Skin of body (tissue), 2 donors: ENCODE data around the gene RANBP2. TPM values are rescaled to one million over a fixed set of nuclear protein-coding genes. Genes with fewer than 3 reads are reported as not detected.
"Not testable (repeated sequence)": the region's sequence is repeated elsewhere in the genome, so short reads cannot be mapped to it uniquely, and the experiment has no call there.

Experiments
- DNase-seq: peaks from one replicate; lab custom pipeline; 2025; lab: John Stamatoyannopoulos, UW
- total RNA-seq: library from RNA; depleted of rRNA; stranded (reverse); fragments of >200 nt; gene quantifications from one replicate; pipeline ENCODE4 v1.2.3, GENCODE V29; 2014

Gene RANBP2
- total RNA-seq = 78.4 TPM

DNA sequence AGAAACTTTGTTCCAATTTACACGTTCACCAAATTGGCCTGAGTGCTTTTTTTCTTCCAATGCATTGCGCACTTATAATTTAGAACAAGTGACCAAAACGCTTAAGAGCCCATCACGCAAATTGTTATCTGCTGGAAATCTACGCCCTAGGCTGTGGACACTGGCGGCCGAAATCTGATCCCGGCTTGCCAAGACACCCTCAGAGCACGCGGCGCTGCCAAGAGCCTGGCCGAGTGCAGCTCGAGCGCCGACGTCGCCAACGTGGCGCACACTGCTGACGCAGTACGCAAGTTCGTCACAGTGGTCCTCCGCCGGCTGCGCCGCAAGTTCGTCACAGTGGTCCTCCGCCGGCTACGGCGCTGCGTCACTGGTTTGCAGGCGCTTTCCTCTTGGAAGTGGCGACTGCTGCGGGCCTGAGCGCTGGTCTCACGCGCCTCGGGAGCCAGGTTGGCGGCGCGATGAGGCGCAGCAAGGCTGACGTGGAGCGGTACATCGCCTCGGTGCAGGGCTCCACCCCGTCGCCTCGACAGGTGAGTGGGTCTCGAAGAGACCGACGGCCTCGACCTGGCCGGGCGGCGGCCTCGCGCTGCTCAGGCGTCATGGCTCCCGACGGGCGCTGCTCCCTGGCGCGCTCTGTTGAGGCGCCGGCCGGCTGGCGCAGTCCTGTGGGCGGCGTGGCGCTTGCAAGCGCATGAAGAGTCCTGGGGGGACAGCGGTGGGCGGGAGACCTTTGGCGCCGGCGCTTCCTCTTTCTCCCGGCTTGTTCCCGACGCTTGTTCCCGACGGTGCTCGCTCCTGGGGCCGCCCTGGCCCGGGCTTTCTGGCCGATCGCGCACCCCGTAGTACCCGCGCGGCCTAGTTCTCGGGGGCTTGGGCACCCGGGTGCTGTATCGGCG lies at the start of gene RANBP2:
RANBP2 (plus strand) TSS at position 334 of the 896 bp plus-strand sequence; CDS start at position 459, 125 bp downstream.
- peak; percentile 97 for DNase-seq

DNA sequence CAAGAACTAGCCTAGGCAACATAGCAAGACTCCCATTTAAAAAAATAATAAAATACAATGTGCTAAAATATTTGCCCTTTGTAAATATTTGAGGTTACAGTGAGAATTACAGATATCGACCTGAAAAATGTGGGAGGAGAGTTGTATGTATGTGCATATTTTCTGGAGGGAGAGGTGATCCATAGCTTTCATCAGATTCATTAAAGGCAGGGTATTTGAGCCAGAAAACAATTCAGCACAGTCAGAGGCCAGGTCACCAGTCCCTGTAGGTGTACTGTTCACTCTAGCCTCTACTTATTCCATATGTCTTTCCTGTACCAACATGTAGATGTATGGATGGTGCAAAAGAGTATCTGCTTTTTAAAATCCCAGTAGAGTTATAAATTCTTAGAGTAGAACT lies 49.0 kb upstream of the RANBP2 start:
- not testable (repeated sequence) for DNase-seq

DNA sequence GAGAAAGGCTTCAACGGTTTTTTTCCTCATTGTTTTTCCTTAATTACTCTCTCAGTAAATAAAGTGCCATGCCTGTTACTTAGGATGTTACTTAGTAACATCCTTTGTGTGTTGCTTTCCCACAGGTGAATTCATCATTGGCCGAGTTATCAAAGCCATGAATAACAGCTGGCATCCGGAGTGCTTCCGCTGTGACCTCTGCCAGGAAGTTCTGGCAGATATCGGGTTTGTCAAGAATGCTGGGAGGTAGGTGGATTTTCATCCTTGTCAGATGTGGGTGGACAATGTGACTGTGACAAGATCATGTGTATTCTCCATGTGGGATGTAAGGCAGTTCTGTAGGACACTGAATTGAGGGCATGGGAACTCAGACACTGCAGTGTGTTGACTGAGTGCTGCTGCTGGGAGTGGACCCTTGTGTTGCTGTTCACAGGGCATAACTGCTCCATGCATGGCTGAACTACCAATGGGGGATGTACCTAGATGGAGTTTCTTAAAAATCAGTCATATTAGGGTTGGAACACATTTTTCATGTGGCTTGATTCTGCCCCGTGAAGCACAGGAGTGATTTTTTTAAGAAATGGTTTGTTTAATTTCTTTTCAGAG lies 47.0 kb upstream of the RANBP2 start:
- not testable (repeated sequence) for DNase-seq

DNA sequence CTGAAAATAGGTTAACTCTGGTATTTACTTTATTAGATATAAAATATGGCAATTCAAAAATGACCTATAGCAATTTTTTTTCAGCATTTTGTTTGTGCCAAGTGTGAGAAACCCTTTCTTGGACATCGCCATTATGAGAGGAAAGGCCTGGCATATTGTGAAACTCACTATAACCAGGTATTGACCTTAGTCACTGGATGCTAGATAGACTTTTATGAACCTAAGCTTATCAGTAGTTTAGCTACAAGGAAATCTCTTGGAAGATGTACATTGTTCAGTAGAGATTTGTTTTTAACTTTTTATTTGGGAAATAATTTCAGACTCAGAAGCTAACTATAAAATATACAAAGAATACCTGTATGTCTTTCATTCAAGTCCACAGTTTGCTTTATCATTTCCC lies 42.8 kb upstream of the RANBP2 start:
- not testable (repeated sequence) for DNase-seq

DNA sequence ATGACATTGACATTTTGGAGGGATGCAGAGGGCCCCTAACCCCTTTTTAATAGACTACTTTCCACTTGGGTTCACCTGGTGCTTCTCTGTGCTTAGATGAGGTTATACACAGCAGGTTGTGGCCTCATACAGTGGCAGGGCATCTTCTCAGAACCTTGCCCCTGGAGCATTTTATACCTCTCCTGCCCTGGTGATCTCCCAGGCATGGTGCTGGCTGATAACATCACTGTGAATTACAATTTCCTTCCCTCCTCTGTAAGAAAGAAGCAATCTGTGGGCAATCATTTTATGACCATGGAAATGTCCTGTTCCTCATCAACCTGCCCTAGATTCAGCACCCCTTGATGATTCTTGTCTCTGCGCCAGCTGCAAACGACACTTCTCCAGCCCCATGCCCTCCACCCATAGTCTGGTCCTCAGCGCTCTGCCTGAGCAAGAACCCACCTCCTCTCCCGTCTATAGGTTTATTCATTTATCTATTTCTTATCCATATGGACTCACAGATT lies 42.0 kb upstream of the RANBP2 start:
- DNase-seq = not testable (repeated sequence)

DNA sequence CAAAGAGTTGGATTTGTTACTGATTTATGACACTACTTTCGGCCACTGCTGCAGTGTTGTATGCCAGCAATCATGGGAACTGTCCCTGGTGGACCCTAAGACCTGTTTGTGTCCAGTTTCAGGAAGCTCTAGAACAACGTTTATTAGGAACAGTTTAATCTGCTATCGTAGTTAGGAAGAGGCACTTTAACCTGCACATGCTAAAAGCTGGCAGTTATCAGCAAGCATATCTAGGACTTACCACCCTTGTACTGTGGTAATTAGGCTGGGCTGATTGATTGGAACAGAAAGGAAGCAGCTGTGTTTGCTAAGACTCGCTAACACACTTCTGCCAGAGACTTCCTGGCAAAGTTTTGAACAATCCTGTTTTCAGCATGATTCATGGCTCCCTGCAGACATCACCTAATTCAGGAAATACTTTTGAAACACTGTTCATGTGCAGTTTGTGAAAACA lies 41.1 kb upstream of the RANBP2 start:
- DNase-seq = peak; percentile 47

DNA sequence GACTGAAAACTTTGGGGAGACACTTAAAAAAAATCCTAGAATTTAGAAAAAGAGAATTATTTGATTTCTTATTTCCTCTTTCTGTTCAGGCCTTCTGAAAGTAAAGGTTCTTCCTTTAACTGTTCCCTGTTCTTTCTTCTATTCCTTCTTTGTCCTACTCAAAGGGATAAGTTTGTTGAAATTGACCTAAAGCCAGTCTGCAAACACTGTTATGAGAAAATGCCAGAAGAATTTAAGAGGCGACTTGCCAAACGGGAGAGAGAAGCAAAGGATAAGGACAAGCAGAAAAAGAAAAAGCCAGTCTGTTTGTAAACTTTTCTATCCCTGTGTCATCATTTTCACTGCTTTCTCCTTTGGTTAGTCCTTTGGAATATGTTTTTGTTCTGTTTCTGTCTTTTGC lies 38.5 kb upstream of the RANBP2 start:
- not testable (repeated sequence) for DNase-seq

DNA sequence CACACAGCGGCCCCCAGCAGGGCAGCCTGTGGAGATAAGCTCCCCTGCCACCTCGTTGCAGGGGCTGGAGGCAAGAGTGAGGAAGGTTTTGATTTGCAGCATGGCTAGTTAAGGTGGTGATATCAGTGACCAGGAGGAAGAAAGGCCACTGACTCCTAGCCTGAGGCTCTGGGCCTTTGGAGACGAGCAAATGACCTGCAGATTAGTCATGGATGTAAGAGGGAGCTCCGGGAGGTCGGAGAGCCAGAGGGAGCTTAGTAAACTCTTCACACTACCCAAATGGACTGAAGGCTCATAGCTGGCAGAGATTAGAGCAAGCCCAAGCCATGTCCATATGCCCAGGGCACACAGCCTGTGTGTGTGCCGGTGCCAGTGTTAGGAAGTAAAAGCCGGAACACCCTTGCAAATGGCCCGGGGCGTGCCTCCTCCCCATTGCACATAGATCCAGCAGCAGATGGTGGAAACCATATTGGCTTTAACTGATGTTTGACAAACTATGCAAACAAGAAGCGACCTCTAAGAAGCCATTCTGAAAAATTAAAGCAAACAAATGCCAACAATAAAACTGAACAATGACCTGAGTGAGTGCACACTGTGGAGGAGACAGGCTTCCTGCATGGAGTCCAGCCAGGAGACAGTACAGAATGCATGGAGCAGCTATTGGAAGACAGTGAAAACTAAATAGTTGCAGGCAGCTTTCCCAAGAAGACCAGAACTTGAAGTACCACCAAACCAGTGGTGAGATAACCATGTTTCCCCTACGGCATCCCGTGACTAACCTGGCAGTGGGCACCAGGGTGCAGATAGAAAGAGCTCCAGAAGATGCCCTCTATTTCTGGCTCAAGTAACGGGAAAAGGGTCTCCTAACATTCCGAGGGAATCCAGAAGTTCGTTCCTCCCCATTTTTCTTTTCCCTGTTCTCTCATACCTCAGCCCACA lies 30.2 kb upstream of the RANBP2 start:
- not testable (repeated sequence) for DNase-seq

DNA sequence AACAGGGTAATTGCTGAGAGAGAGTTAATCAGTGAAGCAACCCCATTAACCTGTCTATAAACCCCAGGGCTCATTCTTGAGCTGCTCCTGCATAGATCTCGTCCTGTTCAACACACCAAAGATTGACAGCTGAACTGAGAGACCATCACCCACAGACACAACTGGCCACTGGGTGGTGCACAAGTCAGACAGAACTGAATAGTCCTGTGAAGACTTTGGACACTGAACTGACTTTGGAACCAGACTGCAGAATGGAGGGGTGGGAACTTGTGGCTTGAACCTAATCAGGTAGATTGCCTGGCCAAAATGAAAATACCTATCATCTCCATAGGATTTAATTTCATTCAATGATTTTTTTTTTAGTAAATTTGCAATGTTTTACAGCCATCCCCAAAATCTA lies 29.3 kb upstream of the RANBP2 start:
- not testable (repeated sequence) for DNase-seq

DNA sequence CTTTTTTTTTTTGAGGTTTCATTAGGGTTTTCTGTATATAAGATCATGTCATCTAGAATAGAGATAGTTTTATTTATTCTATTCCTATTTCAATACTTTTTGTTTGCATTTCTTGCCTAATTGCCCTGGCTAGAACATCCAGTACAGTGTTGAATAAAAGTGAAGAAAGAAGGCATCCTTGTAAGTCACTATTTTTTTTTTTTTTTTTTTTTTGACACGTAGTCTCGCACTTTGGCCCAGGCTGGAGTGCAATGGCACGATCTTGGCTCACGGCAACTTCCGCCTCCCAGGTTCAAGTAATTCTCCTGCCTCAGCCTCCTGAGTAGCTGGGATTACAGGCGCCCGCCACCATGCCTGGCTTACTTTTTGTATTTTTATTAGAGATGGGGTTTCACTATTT lies 27.8 kb upstream of the RANBP2 start:
- DNase-seq = no peak

DNA sequence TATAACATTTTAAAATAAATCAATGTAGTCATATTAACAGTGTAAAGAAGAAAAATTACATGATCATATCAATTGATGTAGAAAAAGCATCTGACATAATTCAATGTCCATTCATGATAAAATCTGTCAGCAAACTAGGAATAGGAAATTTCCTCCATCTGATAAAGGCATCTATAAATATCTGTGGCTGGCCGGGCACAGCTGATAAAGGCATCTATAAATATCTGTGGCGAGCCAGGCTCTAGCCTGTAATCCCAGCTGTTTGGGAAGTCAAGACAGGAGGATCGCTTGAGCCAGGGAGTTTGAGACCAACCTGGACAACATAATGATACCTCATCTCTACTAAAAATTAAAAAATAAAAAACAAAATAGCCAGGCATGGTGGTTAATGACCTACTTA lies 18.1 kb upstream of the RANBP2 start:
- no peak for DNase-seq

DNA sequence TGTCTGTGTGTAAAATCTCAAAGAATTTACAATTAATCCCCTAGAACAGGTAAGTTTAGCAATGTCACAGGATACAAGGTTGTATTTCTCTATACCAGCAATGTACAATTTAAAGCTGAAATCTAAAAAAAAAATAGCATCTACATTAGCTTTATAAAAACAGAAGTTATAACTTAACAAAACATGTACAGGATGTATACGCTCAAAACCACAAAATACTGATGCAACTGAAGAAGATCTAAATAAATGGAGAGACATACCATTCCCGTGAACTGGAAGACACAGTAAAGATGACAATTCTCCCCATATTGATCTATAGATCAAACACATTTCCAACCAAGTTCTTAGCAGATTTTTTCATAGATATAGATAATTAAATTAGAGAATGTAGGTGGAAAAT lies 17.5 kb upstream of the RANBP2 start:
- DNase-seq = no peak

DNA sequence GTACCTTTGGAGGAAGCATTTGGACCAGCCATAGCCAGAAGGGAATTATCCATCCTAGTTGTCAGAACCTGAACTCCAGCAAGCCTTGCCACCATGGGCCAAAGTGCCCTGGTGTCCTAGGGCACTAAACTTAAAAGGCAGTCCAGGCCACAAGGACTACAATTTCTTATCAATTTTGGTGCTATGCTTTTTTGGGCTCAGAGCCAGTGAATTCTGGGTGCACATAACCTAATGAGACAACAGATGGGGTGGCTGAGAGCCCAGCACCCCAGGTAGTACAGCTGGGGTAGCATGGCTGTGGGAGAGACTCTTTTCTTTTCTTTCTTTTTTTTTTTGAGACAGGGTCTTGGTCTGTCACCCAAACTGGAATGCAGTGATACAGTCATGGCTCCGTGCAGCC lies 14.4 kb upstream of the RANBP2 start:
- DNase-seq = no peak

DNA sequence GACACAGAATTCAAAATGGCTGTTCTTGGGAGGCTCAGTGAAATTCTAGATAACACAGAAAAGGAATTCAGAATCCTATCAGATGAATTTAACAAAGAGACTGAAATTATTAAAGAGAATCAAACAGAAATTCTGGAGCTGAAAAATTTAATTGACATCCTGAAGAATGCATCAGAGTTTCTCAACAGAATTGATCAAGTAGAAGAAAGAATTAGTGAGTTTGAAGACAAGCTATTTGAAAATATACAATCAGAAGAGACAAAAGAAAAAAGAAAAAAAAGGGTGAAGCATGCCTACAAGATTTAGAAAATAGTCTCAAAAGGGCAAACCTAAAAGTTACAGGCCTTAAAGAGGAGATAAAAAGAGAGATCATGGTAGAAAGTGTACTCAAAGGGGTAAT lies 12.0 kb upstream of the RANBP2 start:
- no peak for DNase-seq

DNA sequence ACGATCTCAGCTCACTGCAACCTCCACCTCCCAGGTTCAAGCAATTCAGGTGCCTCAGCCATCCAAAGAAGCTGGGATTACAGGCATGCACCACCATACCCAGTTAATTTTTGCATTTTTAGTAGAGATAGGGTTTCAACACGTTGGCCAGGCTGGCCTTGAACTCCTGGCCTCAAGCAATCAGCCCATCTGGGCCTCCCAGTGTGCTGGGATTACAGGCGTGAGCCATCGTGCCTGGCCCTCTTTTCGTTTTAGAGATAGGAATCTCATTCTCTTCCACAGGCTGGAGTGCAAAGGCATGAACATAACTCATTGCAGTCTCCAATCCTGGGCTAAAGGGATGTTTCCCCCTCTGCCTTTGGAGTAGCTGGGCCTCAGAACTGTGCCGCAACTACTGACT lies 2.3 kb upstream of the RANBP2 start:
- not testable (repeated sequence) for DNase-seq

DNA sequence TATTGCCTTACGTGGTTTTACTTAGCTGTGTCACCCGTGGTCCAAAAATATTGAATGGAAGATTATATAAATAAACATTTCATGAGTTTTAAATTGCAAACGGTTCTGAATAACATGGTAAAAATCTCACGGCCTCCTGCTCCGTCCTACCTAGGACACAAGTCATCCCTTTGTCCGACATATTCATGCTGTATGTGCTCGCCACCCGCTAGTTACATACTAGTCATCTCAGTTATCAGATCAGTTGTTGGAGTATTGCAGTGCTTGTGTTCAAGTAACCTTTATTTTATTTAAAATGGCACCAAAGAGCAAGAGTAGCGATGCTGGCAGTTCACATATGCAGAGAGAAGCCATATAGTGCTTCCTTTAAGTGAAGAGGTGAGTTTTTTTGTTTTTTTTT lies 6.8 kb downstream of the RANBP2 start:
- not testable (repeated sequence) for DNase-seq

DNA sequence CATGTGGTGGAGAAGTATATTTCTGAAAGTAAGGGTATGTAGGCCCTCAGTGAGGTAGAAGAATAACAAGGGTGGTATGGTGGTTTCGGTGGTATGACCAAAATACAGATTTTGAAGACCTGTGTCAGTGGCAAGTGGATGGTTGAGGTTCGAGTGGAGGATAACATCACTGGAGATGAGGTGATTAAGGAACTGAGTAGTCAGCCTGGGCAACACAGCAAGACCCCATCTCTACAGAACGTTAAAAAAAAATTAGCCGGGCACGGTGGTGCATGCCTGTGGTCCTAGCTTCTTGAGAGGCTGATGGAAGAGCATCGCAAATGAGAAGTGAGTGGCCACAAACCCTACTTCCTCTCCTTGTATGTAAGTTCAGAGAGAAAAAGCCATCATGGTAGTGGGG lies 15.4 kb downstream of the RANBP2 start:
- DNase-seq = not testable (repeated sequence)

DNA sequence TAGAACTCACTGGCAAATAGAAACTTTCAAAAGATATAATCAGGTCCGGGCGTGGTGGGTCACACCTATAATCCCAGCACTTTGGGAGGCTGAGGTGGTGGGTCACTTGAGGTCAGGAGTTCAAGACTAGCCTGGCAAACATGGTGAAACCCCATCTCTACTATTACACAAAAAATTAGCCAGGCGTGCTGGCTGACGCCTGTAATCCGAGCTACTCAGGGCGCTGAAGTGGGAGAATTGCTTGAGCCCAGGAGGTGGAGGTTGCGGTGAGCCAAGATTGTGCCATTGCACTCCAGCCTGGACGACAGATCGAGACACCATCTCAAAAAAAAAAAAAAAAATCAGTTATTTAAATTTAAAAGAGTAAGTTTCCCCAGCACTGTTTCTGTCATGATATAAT lies 38.7 kb downstream of the RANBP2 start:
- not testable (repeated sequence) for DNase-seq

DNA sequence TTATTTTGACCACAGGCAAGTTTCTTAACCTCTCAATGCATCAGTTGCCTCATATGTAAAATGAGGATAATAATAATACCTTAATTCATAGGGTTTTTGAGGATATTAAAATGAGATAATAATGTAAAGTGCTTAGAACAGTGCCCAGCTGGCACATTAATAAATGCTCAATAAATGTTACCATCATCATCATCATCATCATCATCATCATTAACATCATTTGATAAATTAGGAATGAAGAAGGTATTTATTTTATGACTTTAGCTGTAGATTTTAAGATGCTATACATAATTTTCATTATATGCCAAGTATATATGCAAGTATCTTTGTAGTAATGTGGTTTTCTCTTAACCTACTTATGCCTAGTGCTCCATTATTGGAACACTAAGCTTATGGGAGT lies 43.3 kb downstream of the RANBP2 start:
- not testable (repeated sequence) for DNase-seq

DNA sequence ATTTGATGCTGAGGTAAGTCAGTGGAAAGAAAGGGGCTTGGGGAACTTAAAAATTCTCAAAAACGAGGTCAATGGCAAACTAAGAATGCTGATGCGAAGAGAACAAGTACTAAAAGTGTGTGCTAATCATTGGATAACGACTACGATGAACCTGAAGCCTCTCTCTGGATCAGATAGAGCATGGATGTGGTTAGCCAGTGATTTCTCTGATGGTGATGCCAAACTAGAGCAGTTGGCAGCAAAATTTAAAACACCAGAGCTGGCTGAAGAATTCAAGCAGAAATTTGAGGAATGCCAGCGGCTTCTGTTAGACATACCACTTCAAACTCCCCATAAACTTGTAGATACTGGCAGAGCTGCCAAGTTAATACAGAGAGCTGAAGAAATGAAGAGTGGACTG lies 47.4 kb downstream of the RANBP2 start:
- not testable (repeated sequence) for DNase-seq

DNA sequence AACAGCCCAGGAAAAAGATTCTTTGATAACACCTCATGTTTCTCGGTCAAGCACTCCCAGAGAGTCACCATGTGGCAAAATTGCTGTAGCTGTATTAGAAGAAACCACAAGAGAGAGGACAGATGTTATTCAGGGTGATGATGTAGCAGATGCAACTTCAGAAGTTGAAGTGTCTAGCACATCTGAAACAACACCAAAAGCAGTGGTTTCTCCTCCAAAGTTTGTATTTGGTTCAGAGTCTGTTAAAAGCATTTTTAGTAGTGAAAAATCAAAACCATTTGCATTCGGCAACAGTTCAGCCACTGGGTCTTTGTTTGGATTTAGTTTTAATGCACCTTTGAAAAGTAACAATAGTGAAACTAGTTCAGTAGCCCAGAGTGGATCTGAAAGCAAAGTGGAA lies 48.6 kb downstream of the RANBP2 start:
- not testable (repeated sequence) for DNase-seq
